ENCODE results near the gene SPATA31D4.

SPATA31D4 gene

DNA sequence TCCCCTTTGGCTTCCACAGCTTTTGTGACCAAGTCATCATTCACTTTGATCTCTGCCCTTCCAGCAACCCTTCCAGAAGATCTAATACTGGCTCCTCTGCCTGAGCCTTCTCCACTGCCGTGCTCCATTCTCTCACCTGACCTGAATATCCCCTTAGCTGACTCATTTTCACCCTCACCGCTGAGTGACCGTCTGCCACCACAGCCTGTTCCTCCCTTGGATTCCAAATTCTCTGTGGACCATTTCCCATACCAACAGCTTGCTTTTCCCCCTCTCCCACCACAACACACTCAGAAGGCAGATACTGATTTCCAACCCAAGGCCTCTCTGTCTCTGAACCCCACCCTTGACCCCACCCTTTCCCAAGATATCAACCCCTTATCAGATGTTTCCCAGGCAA is 39.8 kb downstream of the SPATA31D4 start:
- DNase-seq, result no peak

DNA sequence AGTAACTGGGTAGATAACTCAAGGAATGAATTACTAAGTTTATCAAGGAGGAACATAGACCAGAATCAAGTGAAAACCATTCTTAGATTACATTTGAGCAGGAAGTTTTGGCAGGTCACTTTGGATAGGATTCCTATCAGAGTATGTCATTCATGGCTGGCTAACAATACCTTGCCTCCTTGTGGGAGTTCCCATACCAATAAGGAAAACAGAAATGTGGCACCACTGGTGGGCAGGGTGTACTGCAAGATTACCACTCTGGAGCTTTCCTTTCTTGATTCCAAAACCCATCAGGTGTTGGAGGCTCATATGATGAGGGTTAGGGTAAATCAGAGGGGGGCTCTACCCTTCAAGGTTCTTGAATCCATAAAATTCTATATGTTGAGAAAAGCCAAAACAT is 41.7 kb downstream of the SPATA31D4 start:
- DNase-seq, result no peak

- no peak for DNase-seq
Observed at GRCh38 chr9:81971727-81972126, 43.5 kb downstream of the SPATA31D4 start.

DNA sequence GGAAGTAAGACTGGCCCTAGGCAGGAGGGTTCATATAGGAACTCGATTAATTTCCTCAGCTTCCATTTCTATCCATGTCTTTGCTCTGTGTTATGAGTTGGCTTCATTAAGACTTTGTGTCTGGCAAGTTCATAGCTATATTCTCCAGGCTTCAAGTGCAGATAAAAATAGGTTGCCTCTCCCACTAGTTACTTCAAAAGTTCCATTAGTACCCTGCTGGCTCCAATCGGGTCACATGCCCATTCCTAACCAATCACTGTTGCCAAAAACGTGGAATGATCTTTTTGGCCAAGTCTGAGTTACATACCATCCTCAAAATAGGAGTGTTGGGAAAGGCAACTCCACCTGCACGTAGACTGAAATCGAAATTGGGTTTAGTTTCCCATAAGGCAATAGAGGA is 46.5 kb downstream of the SPATA31D4 start:
- no peak for DNase-seq

GRCh38 chr9:81976351-81976750 is 48.1 kb downstream of the SPATA31D4 start:
- no peak for DNase-seq

GRCh38 chr9:81979196-81979595 is 51.0 kb downstream of the SPATA31D4 start:
- no peak for DNase-seq

DNA sequence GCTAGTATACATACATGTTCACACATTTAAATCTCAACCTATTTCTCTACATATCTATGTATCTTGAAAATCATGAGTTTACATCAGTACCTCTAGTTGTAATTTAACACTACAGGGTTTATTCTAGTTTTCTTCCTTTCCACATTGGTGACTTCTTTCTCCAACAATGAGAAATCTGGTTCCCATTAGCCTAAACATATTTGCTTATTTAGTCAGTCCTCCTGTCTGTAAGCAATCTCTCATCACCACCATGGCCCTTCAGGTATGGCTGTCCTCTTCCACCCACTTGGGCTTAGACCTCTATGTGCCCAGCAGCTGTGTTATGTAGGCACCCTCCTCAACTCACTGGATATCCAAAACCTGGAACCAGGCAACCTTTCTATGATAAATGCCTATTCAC is 52.3 kb downstream of the SPATA31D4 start:
- no peak for DNase-seq

- no peak for DNase-seq
Observed at GRCh38 chr9:81981883-81982282, 53.7 kb downstream of the SPATA31D4 start.
